HL-60 (cell line): ENCODE results near the gene PTX4.

Experiments
- DNase-seq, 2 experiments: peaks; one replicate each; pipeline ENCODE4 v3.0.0-alpha.2; 2010 to 2020; ENCODE audit warnings: low read depth in 1 of 2, low spot score in 1 of 2
- H3K27ac ChIP-seq: fragments of 250-450 bp; sonication (Bioruptor Pico); replicated peaks from 2 replicates; pipeline ENCODE4 v1.5.1; 2020; ENCODE audit warnings: mild to moderate bottlenecking, moderate library complexity
- H3K27me3 ChIP-seq: fragments of 250-450 bp; sonication (Bioruptor Pico); 2 replicates; pipeline ENCODE4 v1.5.1; 2021; ENCODE audit warnings: mild to moderate bottlenecking, moderate library complexity; ENCODE audit not compliant: insufficient read depth, poor library complexity, severe bottlenecking
- H3K4me3 ChIP-seq: replicated peaks from 2 replicates; pipeline ENCODE4 v1.5.1; 2011; ENCODE audit warnings: mild to moderate bottlenecking, control low read depth, low read length; ENCODE audit not compliant: insufficient read depth
- CTCF ChIP-seq: IDR thresholded peaks from one replicate; pipeline ENCODE4 v1.5.1; 2011; ENCODE audit warnings: low read length, control low read depth, inconsistent platforms; ENCODE audit not compliant: insufficient read depth
- GABPA ChIP-seq: IDR thresholded peaks from 2 replicates; pipeline ENCODE4 v1.6.1; 2012; ENCODE audit warnings: low read depth
- POLR2AphosphoS5 ChIP-seq: IDR thresholded peaks from 2 replicates; pipeline ENCODE4 v1.6.1; 2012; ENCODE audit warnings: low read depth
- REST ChIP-seq: IDR thresholded peaks from 2 replicates; pipeline ENCODE4 v1.6.1; 2012; ENCODE audit warnings: low read depth; ENCODE audit not compliant: insufficient replicate concordance
- SPI1 ChIP-seq: IDR thresholded peaks from 2 replicates; pipeline ENCODE4 v1.6.1; 2012; ENCODE audit warnings: low read depth, mild to moderate bottlenecking, borderline replicate concordance

The PTX4 gene

GRCh38 chr16:1487395-1488053, 1.2 kb downstream of the PTX4 start:
- H3K4me3 ChIP-seq: peak overlapping the region; percentile 71
- TF ChIP-seq SPI1 (no peak), REST (peak; percentile 19), POLR2AphosphoS5 (peak; percentile 79; the same call in 1 of the 2 replicates), CTCF (no peak), GABPA (peak; percentile 80)
- peak; percentile 81 to 95 for DNase-seq
- peak overlapping the region; percentile 99 for H3K27ac ChIP-seq
- H3K27me3 ChIP-seq: no peaks in the 10 kb centered on the region

- DNase-seq: peak; percentile 15 to 68
- TF ChIP-seq POLR2AphosphoS5 (no peak), CTCF (no peak), SPI1 (no peak)
- peak overlapping the region; percentile 71 for H3K4me3 ChIP-seq
- peak overlapping the region; percentile 99 for H3K27ac ChIP-seq
- no peaks in the 10 kb centered on the region for H3K27me3 ChIP-seq
These were observed 2.0 kb downstream of the PTX4 start for GRCh38 chr16:1486551-1487390.

GRCh38 chr16:1485847-1486496, 2.8 kb downstream of the PTX4 start:
- TF ChIP-seq REST: no peak
- DNase-seq: no peak
- peak overlapping the region; percentile 99 for H3K27ac ChIP-seq
- no peaks in the 10 kb centered on the region for H3K27me3 ChIP-seq
- peak overlapping the region; percentile 71 for H3K4me3 ChIP-seq
